Loucy (cell line): ENCODE results near the gene TPCN1.

ENCODE experiments used
- H2AFZ ChIP-seq: fragments of 200-600 bp; sonication (generic); 2 replicates; pipeline ENCODE4 v1.6.0; 2016; ENCODE audit warnings: antibody characterized with exemption, mild to moderate bottlenecking, low read length, moderate library complexity
- H3F3A ChIP-seq: fragments of 200-600 bp; 2 replicates; pipeline ENCODE4 v1.6.0; 2016; ENCODE audit warnings: antibody characterized with exemption, low read depth, mild to moderate bottlenecking
- H3K27me3 ChIP-seq: fragments of 200-600 bp; sonication (generic); 2 replicates; pipeline ENCODE4 v1.6.1; 2014; ENCODE audit warnings: low read length, mild to moderate bottlenecking; ENCODE audit not compliant: insufficient read depth, poor library complexity, severe bottlenecking
- H3K36me3 ChIP-seq: fragments of 200-600 bp; sonication (generic); 2 replicates; pipeline ENCODE4 v1.6.1; 2016; ENCODE audit warnings: low read length; ENCODE audit not compliant: insufficient read depth
- H3K4me1 ChIP-seq: fragments of 200-600 bp; sonication (generic); 2 replicates; pipeline ENCODE4 v1.5.1; 2014; ENCODE audit warnings: low read length, mild to moderate bottlenecking; ENCODE audit not compliant: insufficient read depth, poor library complexity, severe bottlenecking
- H3K4me2 ChIP-seq: fragments of 200-600 bp; sonication (generic); 2 replicates; pipeline ENCODE4 v1.6.0; 2014; ENCODE audit warnings: antibody characterized with exemption, low read length, low read depth, mild to moderate bottlenecking; ENCODE audit not compliant: poor library complexity, severe bottlenecking
- H3K4me3 ChIP-seq: fragments of 200-600 bp; sonication (generic); 2 replicates; pipeline ENCODE4 v1.5.1; 2014; ENCODE audit warnings: low read length, mild to moderate bottlenecking, mixed read lengths; ENCODE audit not compliant: poor library complexity, severe bottlenecking
- H3K79me2 ChIP-seq: fragments of 200-600 bp; sonication (generic); 2 replicates; pipeline ENCODE4 v1.6.1; 2014; ENCODE audit warnings: low read length; ENCODE audit not compliant: insufficient read depth
- H3K9ac ChIP-seq: fragments of 200-600 bp; sonication (generic); 2 replicates; pipeline ENCODE4 v1.6.0; 2014; ENCODE audit warnings: mild to moderate bottlenecking, low read depth, low read length, moderate library complexity; ENCODE audit not compliant: poor library complexity, severe bottlenecking
- H3K9me2 ChIP-seq: fragments of 200-600 bp; sonication (generic); replicated peaks from 2 replicates; pipeline ENCODE4 v1.6.1; 2016; ENCODE audit warnings: low read depth, low read length, mixed read lengths
- H3K9me3 ChIP-seq: fragments of 200-600 bp; sonication (generic); 2 replicates; pipeline ENCODE4 v1.6.1; 2014; ENCODE audit warnings: mild to moderate bottlenecking, antibody characterized with exemption, low read length, low read depth; ENCODE audit not compliant: insufficient read depth
- H4K20me1 ChIP-seq: fragments of 200-600 bp; sonication (generic); 2 replicates; pipeline ENCODE4 v1.6.0; 2014; ENCODE audit warnings: antibody characterized with exemption, low read length, mild to moderate bottlenecking; ENCODE audit not compliant: insufficient read depth, poor library complexity, severe bottlenecking
- CTCF ChIP-seq: fragments of 200-600 bp; sonication (generic); conservative IDR thresholded peaks from 2 replicates; pipeline ENCODE4 v1.5.1; 2014; ENCODE audit warnings: mild to moderate bottlenecking, antibody characterized with exemption, low read length
- EZH2phosphoT487 ChIP-seq: fragments of 200-600 bp; IDR thresholded peaks from 2 replicates; pipeline ENCODE4 v1.6.1; 2018; ENCODE audit warnings: antibody characterized with exemption, mild to moderate bottlenecking, moderate library complexity, borderline replicate concordance

Gene TPCN1

GRCh38 chr12:113299619-113300237, 78.5 kb downstream of the TPCN1 start:
- Histone ChIP-seq H3K4me3 (no peak overlapping the region), H3K79me2 (no peaks in the 10 kb centered on the region), H3F3A (no peaks in the 10 kb centered on the region), H3K9me2 (no peaks in the 10 kb centered on the region), H2AFZ (no peak overlapping the region), H3K9ac (no peak overlapping the region), H3K27me3 (no peaks in the 10 kb centered on the region), H4K20me1 (no peaks in the 10 kb centered on the region), H3K4me2 (no peak overlapping the region), H3K4me1 (peaks cover 6% of the 10 kb centered on the region), H3K9me3 (no peaks in the 10 kb centered on the region), H3K36me3 (peaks cover 3% of the 10 kb centered on the region; the same call in 1 of the 2 replicates)
- TF ChIP-seq CTCF: no peak
- TF ChIP-seq EZH2phosphoT487: no peak

GRCh38 chr12:113301811-113302210, 80.5 kb downstream of the TPCN1 start:
- no peak for TF ChIP-seq CTCF
- no peak for TF ChIP-seq EZH2phosphoT487
- peaks cover 3% of the 10 kb centered on the region; the same call in 1 of the 2 replicates for H3K36me3 ChIP-seq

GRCh38 chr12:113302466-113302865, 81.2 kb downstream of the TPCN1 start:
- H3K4me3 ChIP-seq: no peak overlapping the region
- H3K9ac ChIP-seq: no peak overlapping the region
- no peaks in the 10 kb centered on the region for H3K79me2 ChIP-seq
- H3K9me3 ChIP-seq: no peaks in the 10 kb centered on the region
- H3F3A ChIP-seq: no peaks in the 10 kb centered on the region
- TF ChIP-seq CTCF (no peak), EZH2phosphoT487 (no peak)
- no peak overlapping the region for H2AFZ ChIP-seq
- H3K27me3 ChIP-seq: no peaks in the 10 kb centered on the region
- H3K36me3 ChIP-seq: peaks cover 3% of the 10 kb centered on the region; the same call in 1 of the 2 replicates
- no peak overlapping the region for H3K4me2 ChIP-seq
- H3K4me1 ChIP-seq: peaks cover 6% of the 10 kb centered on the region
- H4K20me1 ChIP-seq: no peaks in the 10 kb centered on the region
- H3K9me2 ChIP-seq: no peaks in the 10 kb centered on the region

More at GRCh38 chr12:113301811-113302210, 80.5 kb downstream of the TPCN1 start:
- Histone ChIP-seq H3K4me3 (no peak overlapping the region), H3K27me3 (no peaks in the 10 kb centered on the region), H2AFZ (no peak overlapping the region), H3K9ac (no peak overlapping the region), H3F3A (no peaks in the 10 kb centered on the region), H3K9me2 (no peaks in the 10 kb centered on the region), H4K20me1 (no peaks in the 10 kb centered on the region), H3K4me2 (no peak overlapping the region), H3K9me3 (no peaks in the 10 kb centered on the region), H3K79me2 (no peaks in the 10 kb centered on the region), H3K4me1 (peaks cover 6% of the 10 kb centered on the region)
